ENCODE results near the gene DNAJC12. TPM values are rescaled to one million over a fixed set of nuclear protein-coding genes. Genes with fewer than 3 reads are reported as not detected.

Gene DNAJC12
- total and polyA plus RNA-seq, 2 of the 8 experiments (the other 6 are each of a cell fraction or from before 2014, with no cell fraction given) = 0.86 to 4.2 TPM

DNA sequence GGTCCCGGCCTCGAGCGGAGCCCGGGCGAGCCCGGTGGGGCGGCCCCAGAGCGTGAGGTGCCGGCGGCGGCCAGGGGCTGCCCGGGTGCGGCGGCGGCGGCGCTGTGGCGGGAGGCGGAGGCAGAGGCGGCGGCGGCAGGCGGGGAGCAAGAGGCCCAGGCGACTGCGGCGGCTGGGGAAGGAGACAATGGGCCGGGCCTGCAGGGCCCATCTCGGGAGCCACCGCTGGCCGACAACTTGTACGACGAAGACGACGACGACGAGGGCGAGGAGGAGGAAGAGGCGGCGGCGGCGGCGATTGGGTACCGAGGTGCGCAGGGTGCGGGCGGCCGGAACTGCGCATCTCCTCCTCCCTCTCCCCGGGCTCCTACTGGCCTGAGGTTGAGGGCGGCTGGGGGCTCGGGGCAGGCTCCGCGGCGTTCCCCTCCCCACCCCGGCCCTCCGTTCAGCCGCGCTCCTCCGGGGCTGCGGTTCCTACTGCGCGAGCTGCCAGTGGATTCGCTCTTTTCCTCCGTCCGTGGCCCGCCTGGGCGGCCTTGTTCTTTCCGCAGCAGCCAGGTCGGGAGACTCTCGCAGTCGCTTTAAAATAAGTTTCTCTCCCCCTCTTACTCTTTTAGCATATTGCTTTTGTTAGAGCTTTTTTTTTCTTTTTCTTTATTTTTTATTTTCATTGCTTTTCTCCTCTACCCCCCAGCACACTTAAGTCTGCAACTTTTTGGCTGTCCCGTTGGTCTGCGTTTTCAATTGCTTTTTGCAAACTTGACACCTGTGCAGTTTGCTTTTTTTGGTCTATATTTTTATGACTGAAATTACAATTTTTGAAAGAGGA, 47.1 kb upstream of the DNAJC12 start (continued):
- peak; percentile 49 for TF ChIP-seq PHF8 (conservative IDR thresholded peaks at IDR 0.05; ENCODE audit: low read depth, low read length)
- no peak for TF ChIP-seq BACH1 (IDR thresholded peaks at IDR 0.05; ENCODE audit: low read length)
- no peak for TF ChIP-seq SIX5 (IDR thresholded peaks at IDR 0.05; ENCODE audit: low read depth, low read length)
- peak; percentile 79 for TF ChIP-seq SAP30 (IDR thresholded peaks at IDR 0.05; ENCODE audit: insufficient read depth, insufficient replicate concordance, low read length)
- no peak for TF ChIP-seq TAF7 (optimal IDR thresholded peaks at IDR 0.05; ENCODE audit: borderline replicate concordance, low read depth, low read length)
- no peak for TF ChIP-seq CREB1 (IDR thresholded peaks at IDR 0.05)
- no peak for TF ChIP-seq ATF3 (IDR thresholded peaks at IDR 0.05; ENCODE audit: insufficient read depth, low read depth, low read length)
- TF ChIP-seq SIRT6 (IDR thresholded peaks at IDR 0.05; ENCODE audit: low read length) = no peak
